HG02678 (cell line): ENCODE data around the gene CHEK2.
"Not testable (repeated sequence)": the region's sequence is repeated elsewhere in the genome, so short reads cannot be mapped to it uniquely, and the experiment has no call there.

Experiments
- ATAC-seq: cut with Tn5 transposase; IDR thresholded peaks from one replicate; pipeline ENCODE4 v1.9.1; 2021; ENCODE audit warnings: mild to moderate bottlenecking, moderate library complexity; ENCODE audit not compliant: unreplicated experiment

The CHEK2 gene

GRCh38 chr22:28742562-28742962 lies 942 bp upstream of the CHEK2 start:
- ATAC-seq: no peak

GRCh38 chr22:28741200-28741784 lies 328 bp downstream of the CHEK2 start:
- no peak for ATAC-seq

GRCh38 chr22:28738876-28739275 lies 2.7 kb downstream of the CHEK2 start:
- not testable (repeated sequence) for ATAC-seq

DNA sequence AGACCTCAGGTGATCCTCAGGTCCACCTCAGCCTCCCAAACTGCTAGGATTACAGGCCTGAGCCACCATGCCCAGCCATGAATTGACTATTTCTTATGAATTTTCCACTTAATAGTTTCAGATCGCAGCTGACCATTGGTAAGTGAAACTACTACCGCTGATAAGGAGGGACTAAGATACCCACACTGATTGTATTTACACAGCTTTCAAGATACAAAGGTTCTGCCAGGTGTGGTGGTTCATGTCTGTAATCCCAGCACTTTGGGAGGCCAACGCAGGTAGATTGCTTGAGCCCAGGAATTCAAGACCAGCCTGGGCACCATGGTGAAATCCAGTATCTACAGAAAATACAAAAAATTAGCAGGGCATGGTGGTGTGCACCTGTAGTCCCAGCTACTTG lies 3.9 kb downstream of the CHEK2 start:
- no peak for ATAC-seq

- ATAC-seq: no peak
Observed at GRCh38 chr22:28736301-28737155, 5.1 kb downstream of the CHEK2 start.

- no peak for ATAC-seq
Observed at GRCh38 chr22:28734393-28734792, 7.2 kb downstream of the CHEK2 start.

- no peak for ATAC-seq
Observed at GRCh38 chr22:28730179-28730578, 11.4 kb downstream of the CHEK2 start.

DNA sequence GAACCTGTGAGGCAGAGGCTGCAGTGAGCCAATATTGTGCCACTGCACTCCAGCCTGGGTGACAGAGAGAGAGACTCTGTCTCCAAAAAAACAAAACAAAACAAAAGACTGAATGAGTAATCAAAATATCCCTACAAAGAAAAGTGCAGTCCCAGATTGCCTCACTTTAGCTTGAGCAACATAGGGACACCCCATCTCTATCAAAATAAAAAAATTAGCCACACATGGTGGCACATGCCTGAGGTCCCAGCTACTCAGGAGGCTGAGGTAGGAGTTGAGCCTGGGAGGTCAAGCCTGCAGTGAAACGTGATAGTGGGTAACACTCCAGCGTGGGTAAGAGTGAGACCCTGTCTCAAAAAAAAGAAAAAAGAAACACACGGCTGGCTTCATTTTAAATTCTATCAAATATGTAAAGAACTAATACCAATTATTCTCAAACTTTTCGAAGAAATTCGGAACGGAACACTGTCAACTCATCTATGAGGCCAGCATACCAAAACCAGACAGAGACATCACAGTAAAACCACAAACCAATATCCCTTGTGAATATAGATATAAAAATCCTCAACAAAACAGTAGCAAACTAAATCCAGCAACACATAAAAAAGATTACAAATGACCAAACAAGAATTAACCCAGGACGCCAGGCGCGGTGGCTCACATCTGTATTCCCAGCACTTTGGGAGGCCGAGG lies 12.9 kb downstream of the CHEK2 start:
- ATAC-seq: no peak

- no peak for ATAC-seq
Observed at GRCh38 chr22:28728002-28728401, 13.6 kb downstream of the CHEK2 start.

DNA sequence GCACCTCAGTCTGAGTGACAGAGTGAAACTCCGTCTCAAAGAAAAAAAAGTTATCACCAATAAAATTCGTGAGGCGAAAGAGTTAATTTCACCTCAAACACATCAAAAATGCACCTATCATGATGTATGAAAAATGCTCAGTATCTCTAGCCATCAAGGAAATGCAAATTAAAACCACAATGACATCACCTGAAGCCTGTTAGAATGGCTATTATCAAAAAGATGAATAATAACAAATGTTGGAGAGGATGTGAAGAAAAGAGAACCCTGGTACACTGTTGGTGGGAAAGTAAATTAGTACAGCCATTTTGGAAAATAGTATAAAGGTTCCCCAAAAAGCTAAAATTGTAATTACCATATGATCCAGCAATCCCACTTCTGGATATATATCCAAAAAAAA lies 23.6 kb downstream of the CHEK2 start:
- no peak for ATAC-seq

GRCh38 chr22:28716686-28717085 lies 24.9 kb downstream of the CHEK2 start:
- no peak for ATAC-seq

GRCh38 chr22:28715611-28716010 lies 26.0 kb downstream of the CHEK2 start:
- no peak for ATAC-seq

GRCh38 chr22:28714043-28714628 lies 27.5 kb downstream of the CHEK2 start:
- ATAC-seq: no peak

GRCh38 chr22:28711820-28712777 lies 29.5 kb downstream of the CHEK2 start:
- ATAC-seq: no peak

- ATAC-seq: no peak
Observed at GRCh38 chr22:28711341-28711740, 30.3 kb downstream of the CHEK2 start.

- ATAC-seq: no peak
Observed at GRCh38 chr22:28710576-28711191, 30.9 kb downstream of the CHEK2 start.

DNA sequence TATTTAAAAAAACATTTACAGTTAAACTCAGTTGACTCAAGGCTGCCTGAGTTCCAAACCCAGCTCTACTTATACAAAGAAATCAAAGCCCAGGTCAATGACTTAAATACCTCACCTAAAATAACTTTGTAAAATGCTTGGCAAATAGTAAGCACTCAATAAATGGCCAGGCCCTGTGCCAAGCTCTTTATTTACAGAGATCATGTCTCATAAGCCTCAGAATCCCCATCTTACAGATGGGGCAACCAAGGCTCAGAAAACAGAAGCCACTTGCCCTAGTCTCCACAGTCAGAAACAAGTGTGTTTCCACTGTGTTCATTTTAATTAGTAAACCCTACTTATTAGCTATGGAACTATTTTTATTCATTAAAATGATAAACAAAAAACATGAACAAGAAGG lies 31.5 kb downstream of the CHEK2 start:
- no peak for ATAC-seq

GRCh38 chr22:28706845-28707244 lies 34.8 kb downstream of the CHEK2 start:
- no peak for ATAC-seq

DNA sequence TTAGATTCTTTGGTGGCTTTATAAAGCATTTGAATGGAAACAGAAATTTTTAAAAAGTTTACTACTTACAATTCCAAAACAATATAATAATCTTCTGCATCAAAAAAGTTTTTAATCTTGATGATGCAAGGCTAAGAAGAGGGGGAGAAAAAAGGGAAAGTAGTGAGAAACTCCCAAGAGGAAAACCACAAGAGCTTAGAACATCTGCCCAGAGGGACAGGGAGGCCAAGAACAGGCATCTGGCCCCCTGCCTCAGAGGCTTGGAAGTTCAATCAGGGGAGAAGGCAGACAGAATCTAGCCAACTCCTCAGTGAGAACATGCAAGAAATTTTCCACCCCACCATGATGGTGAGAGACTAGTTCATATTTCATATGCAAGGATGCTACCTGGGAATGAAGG lies 38.2 kb downstream of the CHEK2 start:
- ATAC-seq: no peak

GRCh38 chr22:28702891-28703290 lies 38.7 kb downstream of the CHEK2 start:
- no peak for ATAC-seq
